Activated CD4-positive, alpha-beta memory T cell treated with anti-CD3 and anti-CD28 coated beads for 36 hours (primary cell): ENCODE data around the gene TEDDM1. TPM values are rescaled to one million over a fixed set of nuclear protein-coding genes. Genes with fewer than 3 reads are reported as not detected.

ENCODE experiments used
- CTCF ChIA-PET: fragments of 350-600 bp; sonication (Branson Sonifier 250); formaldehyde crosslinking; loops from one replicate; lab custom pipeline; 2021; ENCODE audit warnings: antibody characterized with exemption, inconsistent platforms; lab: Charles Lee
- POLR2A ChIA-PET: fragments of 350-600 bp; sonication (Branson Sonifier 250); formaldehyde crosslinking; loops from one replicate; lab custom pipeline; 2021; ENCODE audit warnings: antibody characterized with exemption; lab: Charles Lee
- DNase-seq: peaks from one replicate; pipeline ENCODE4 v3.0.0-alpha.2; 2020
- H3K27ac Mint-ChIP-seq: one replicate; pipeline ENCODE4 v1.8.0; 2021; ENCODE audit warnings: mixed read lengths
- H3K27me3 Mint-ChIP-seq: one replicate; pipeline ENCODE4 v1.8.0; 2021; ENCODE audit warnings: mixed read lengths
- H3K36me3 Mint-ChIP-seq: one replicate; pipeline ENCODE4 v1.8.0; 2021; ENCODE audit warnings: mixed read lengths
- H3K4me1 Mint-ChIP-seq: one replicate; pipeline ENCODE4 v1.8.0; 2021; ENCODE audit warnings: low read depth, mixed read lengths
- H3K4me3 Mint-ChIP-seq: one replicate; pipeline ENCODE4 v1.8.0; 2021; ENCODE audit warnings: mild to moderate bottlenecking, mixed read lengths
- H3K9me3 Mint-ChIP-seq: one replicate; pipeline ENCODE4 v1.8.0; 2021; ENCODE audit warnings: mixed read lengths
- intact Hi-C: fragments of 100-400 bp; cut with micrococcal nuclease; formaldehyde crosslinking; loops from one replicate; pipeline ENCODE4 v1.15.1; 2023
- total RNA-seq, 2 experiments: library from RNA; stranded (reverse); gene quantifications; one replicate each; pipeline ENCODE4 v1.2.3, GENCODE V29; 2021

The TEDDM1 gene
- total RNA-seq, 2 experiments from 2014 or later: not detected

GRCh38 chr1:182348961-182349747 is 51.3 kb downstream of the TEDDM1 start:
- no peaks in the 10 kb centered on the region for H3K36me3 Mint-ChIP-seq
- ChIA-PET POLR2A (no interaction called here), CTCF (no interaction called here)
- no peaks in the 10 kb centered on the region for H3K9me3 Mint-ChIP-seq
- no peaks in the 10 kb centered on the region for H3K4me1 Mint-ChIP-seq
- no peak overlapping the region for H3K4me3 Mint-ChIP-seq
- no peak overlapping the region for H3K27ac Mint-ChIP-seq
- intact Hi-C loops: no loop called here
- peaks cover 3% of the 10 kb centered on the region for H3K27me3 Mint-ChIP-seq
- no peak for DNase-seq

Other genes with a start within 250 kb of the TEDDM1 start
- gene GLUL, start 8.9 kb downstream of the TEDDM1 start, total RNA-seq: 10 to 100 TPM; 61.3 to 63.9 TPM
- not detected for gene RGSL1, start 49.5 kb upstream of the TEDDM1 start, total RNA-seq
- gene RNASEL, start 188.6 kb upstream of the TEDDM1 start, total RNA-seq: 1 to 10 TPM; 4.5 TPM
- 10 to 100 TPM; 49.8 to 51.9 TPM for gene RGS16, start 203.7 kb upstream of the TEDDM1 start, total RNA-seq